ENCODE data around the gene SLC25A18.
"Not testable (repeated sequence)": the region's sequence is repeated elsewhere in the genome, so short reads cannot be mapped to it uniquely, and the experiment has no call there.

The SLC25A18 gene

GRCh38 chr22:17634696-17635095 is 71.4 kb downstream of the SLC25A18 start:
- no peak for TF ChIP-seq FOXA1 (IDR thresholded peaks at IDR 0.05)
- no peak for TF ChIP-seq CTBP1 (IDR thresholded peaks at IDR 0.05; ENCODE audit: borderline replicate concordance)
- no peak for TF ChIP-seq HDGF (IDR thresholded peaks at IDR 0.05; ENCODE audit: borderline replicate concordance)
- no peak for TF ChIP-seq SP1 (IDR thresholded peaks at IDR 0.05)
- no peak for TF ChIP-seq FOXK2 (IDR thresholded peaks at IDR 0.05)
- TF ChIP-seq TARDBP (IDR thresholded peaks at IDR 0.05) = no peak
- no peak for TF ChIP-seq PKNOX1 (IDR thresholded peaks at IDR 0.05)
- TF ChIP-seq SUZ12 (IDR thresholded peaks at IDR 0.05) = no peak
- TF ChIP-seq ELF4 (IDR thresholded peaks at IDR 0.05) = no peak
- no peak for TF ChIP-seq NFRKB (IDR thresholded peaks at IDR 0.05)
- TF ChIP-seq ZNF384 (IDR thresholded peaks at IDR 0.05) = no peak
- TF ChIP-seq ARNT (IDR thresholded peaks at IDR 0.05) = no peak
- no peak for TF ChIP-seq BHLHE40 (IDR thresholded peaks at IDR 0.05; ENCODE audit: borderline replicate concordance)
- TF ChIP-seq L3MBTL2 (conservative IDR thresholded peaks at IDR 0.05) = no peak
- POLR2A ChIA-PET = no interaction called here
- no peak for DNase-seq (ENCODE audit: extremely low spot score)
- CTCF ChIA-PET = no interaction called here

- DNase-seq (ENCODE audit: extremely low spot score); CTCF ChIA-PET; POLR2A ChIA-PET: not testable (repeated sequence)
These were observed 73.6 kb downstream of the SLC25A18 start for GRCh38 chr22:17636850-17637249.

GRCh38 chr22:17637490-17638181 is 74.3 kb downstream of the SLC25A18 start:
- no peak for DNase-seq (ENCODE audit: extremely low spot score)
- TF ChIP-seq SUZ12 (IDR thresholded peaks at IDR 0.05) (no peak), ELF4 (IDR thresholded peaks at IDR 0.05) (no peak), FOXK2 (IDR thresholded peaks at IDR 0.05) (no peak), NFRKB (IDR thresholded peaks at IDR 0.05) (no peak), TARDBP (IDR thresholded peaks at IDR 0.05) (no peak), ARNT (IDR thresholded peaks at IDR 0.05) (no peak)
- ChIA-PET POLR2A (no interaction called here), CTCF (no interaction called here)

GRCh38 chr22:17638182-17638431 is 74.8 kb downstream of the SLC25A18 start:
- CTCF ChIA-PET = no interaction called here
- no peak for TF ChIP-seq HDGF (IDR thresholded peaks at IDR 0.05; ENCODE audit: borderline replicate concordance)
- TF ChIP-seq FOXK2 (IDR thresholded peaks at IDR 0.05) = no peak
- no peak for TF ChIP-seq ZNF384 (IDR thresholded peaks at IDR 0.05)
- no peak for TF ChIP-seq LEF1 (IDR thresholded peaks at IDR 0.05; ENCODE audit: borderline replicate concordance)
- peak; percentile 24; the same call in 1 of the 2 replicates for TF ChIP-seq L3MBTL2 (conservative IDR thresholded peaks at IDR 0.05)
- TF ChIP-seq NFRKB (IDR thresholded peaks at IDR 0.05) = no peak
- no peak for TF ChIP-seq SUZ12 (IDR thresholded peaks at IDR 0.05)
- TF ChIP-seq BHLHE40 (IDR thresholded peaks at IDR 0.05; ENCODE audit: borderline replicate concordance) = no peak
- TF ChIP-seq CTBP1 (IDR thresholded peaks at IDR 0.05; ENCODE audit: borderline replicate concordance) = no peak
- peak; percentile 67 for DNase-seq (ENCODE audit: extremely low spot score)
- POLR2A ChIA-PET = no interaction called here

GRCh38 chr22:17638432-17639246 is 75.3 kb downstream of the SLC25A18 start, which contains the start of gene BCL2L13:
Gene BCL2L13 (plus strand): TSS chr22:17638757. CDS start chr22:17655712, 16,955 bp downstream.
- peak; percentile 95 for DNase-seq (ENCODE audit: extremely low spot score)
- ChIA-PET POLR2A (interaction anchor here (0.8 to 1.6 kb wide), 14 partner anchors 9 to 480 kb away, joined by 3 to 19 read pairs (median 4); no protein-coding TSS in a partner anchor), CTCF (interaction anchor here (1.3 kb wide), 1 partner anchor 468 kb away, joined by 4 read pairs; no protein-coding TSS in a partner anchor)
- peak; percentile 68 for TF ChIP-seq ELF4 (IDR thresholded peaks at IDR 0.05)
- no peak for TF ChIP-seq FOXM1 (IDR thresholded peaks at IDR 0.05; ENCODE audit: borderline replicate concordance)
- TF ChIP-seq PKNOX1 (IDR thresholded peaks at IDR 0.05) = peak; percentile 14; the same call in 1 of the 2 replicates
- no peak for TF ChIP-seq FOXA1 (IDR thresholded peaks at IDR 0.05)
- peak; percentile 63 for TF ChIP-seq L3MBTL2 (conservative IDR thresholded peaks at IDR 0.05)
- TF ChIP-seq NFRKB (IDR thresholded peaks at IDR 0.05) = peak; percentile 86
- no peak for TF ChIP-seq ZNF384 (IDR thresholded peaks at IDR 0.05)
- TF ChIP-seq SUZ12 (IDR thresholded peaks at IDR 0.05) = no peak
- no peak for TF ChIP-seq SP1 (IDR thresholded peaks at IDR 0.05)
- TF ChIP-seq LEF1 (IDR thresholded peaks at IDR 0.05; ENCODE audit: borderline replicate concordance) = peak; percentile 23; the same call in 1 of the 2 replicates
- TF ChIP-seq TARDBP (IDR thresholded peaks at IDR 0.05) = no peak

- TF ChIP-seq FOXM1 (IDR thresholded peaks at IDR 0.05; ENCODE audit: borderline replicate concordance) (no peak), LEF1 (IDR thresholded peaks at IDR 0.05; ENCODE audit: borderline replicate concordance) (no peak), FOXK2 (IDR thresholded peaks at IDR 0.05) (no peak), SP1 (IDR thresholded peaks at IDR 0.05) (no peak), ZNF384 (IDR thresholded peaks at IDR 0.05) (no peak), PKNOX1 (IDR thresholded peaks at IDR 0.05) (no peak), ARNT (IDR thresholded peaks at IDR 0.05) (no peak), NFRKB (IDR thresholded peaks at IDR 0.05) (no peak), L3MBTL2 (conservative IDR thresholded peaks at IDR 0.05) (no peak; the same call in 1 of the 2 replicates), HDGF (IDR thresholded peaks at IDR 0.05; ENCODE audit: borderline replicate concordance) (no peak), ELF4 (IDR thresholded peaks at IDR 0.05) (no peak), TARDBP (IDR thresholded peaks at IDR 0.05) (no peak)
- ChIA-PET CTCF (interaction anchor here (1.3 kb wide), 1 partner anchor 468 kb away, joined by 4 read pairs; no protein-coding TSS in a partner anchor), POLR2A (interaction anchor here (0.8 to 1.6 kb wide), 14 partner anchors 9 to 481 kb away, joined by 3 to 19 read pairs (median 4); no protein-coding TSS in a partner anchor)
- DNase-seq (ENCODE audit: extremely low spot score) = peak; percentile 55
These were observed 76.0 kb downstream of the SLC25A18 start for GRCh38 chr22:17639247-17639741.
